Panc1 (cell line): ENCODE measurements around the gene AEBP1. TPM values are rescaled to one million over a fixed set of nuclear protein-coding genes. Genes with fewer than 3 reads are reported as not detected.

Experiments
- ATAC-seq: fragments of 200-7000 bp; cut with Tn5 transposase; 2 replicates; pipeline ENCODE4 v1.9.1; 2020; ENCODE audit warnings: mild to moderate bottlenecking, moderate library complexity
- BruUV-seq: library from RNA; stranded (reverse); fragments of 400-500 nt; replicated peaks from 2 replicates; lab custom pipeline; 2021; lab: Mats Ljungman, UMichigan
- CTCF ChIA-PET: fragments of 300-600 bp; sonication (Branson Sonifier 250); formaldehyde crosslinking; loops from one replicate; lab custom pipeline; 2022; ENCODE audit warnings: antibody characterized with exemption; lab: Charles Lee
- POLR2A ChIA-PET: fragments of 300-600 bp; sonication (Branson Sonifier 250); formaldehyde crosslinking; loops from one replicate; lab custom pipeline; 2022; ENCODE audit warnings: antibody characterized with exemption; lab: Charles Lee
- DNase-seq: peaks from one replicate; pipeline ENCODE4 v3.0.0-alpha.2; 2010; ENCODE audit warnings: low read depth, low spot score
- H3K27ac ChIP-seq: 2 replicates; pipeline ENCODE4 v1.5.1; 2011; ENCODE audit warnings: mild to moderate bottlenecking, low read length, inconsistent platforms
- H3K27me3 ChIP-seq: fragments of 200-500 bp; sonication (Bioruptor generic); 2 replicates; pipeline ENCODE4 v1.6.0; 2014; ENCODE audit warnings: low read length, inconsistent platforms; ENCODE audit not compliant: control insufficient read depth, insufficient read depth
- H3K36me3 ChIP-seq: fragments of 200-500 bp; sonication (Bioruptor generic); 2 replicates; pipeline ENCODE4 v1.5.1; 2014; ENCODE audit warnings: inconsistent platforms, mild to moderate bottlenecking, low read length, moderate library complexity; ENCODE audit not compliant: control insufficient read depth, insufficient read depth
- H3K4me1 ChIP-seq: 2 replicates; pipeline ENCODE4 v1.5.1; 2011; ENCODE audit warnings: inconsistent platforms, mild to moderate bottlenecking, low read length, moderate library complexity; ENCODE audit not compliant: control insufficient read depth, insufficient read depth
- H3K4me3 ChIP-seq, 2 experiments: 2 replicates each; pipeline ENCODE4 v1.5.1; 2011 to 2012; ENCODE audit warnings: low read depth in 2 of 2, low read length in 2 of 2, mild to moderate bottlenecking in 2 of 2, inconsistent platforms in 1 of 2, moderate library complexity in 1 of 2
- H3K9me3 ChIP-seq: fragments of 200-500 bp; sonication (Bioruptor generic); 2 replicates; pipeline ENCODE4 v1.5.1; 2014; ENCODE audit warnings: low read depth, mild to moderate bottlenecking, inconsistent platforms, low read length, moderate library complexity; ENCODE audit not compliant: control insufficient read depth, insufficient read depth
- POLR2AphosphoS5 ChIP-seq: IDR thresholded peaks from 2 replicates; pipeline ENCODE4 v1.6.1; 2012; ENCODE audit warnings: mild to moderate bottlenecking, low read depth, low read length, moderate library complexity
- SIN3A ChIP-seq: IDR thresholded peaks from 2 replicates; pipeline ENCODE4 v1.6.1; 2012; ENCODE audit warnings: low read depth, mild to moderate bottlenecking, low read length, moderate library complexity, borderline replicate concordance; ENCODE audit not compliant: insufficient read depth
- TCF7L2 ChIP-seq: IDR thresholded peaks from 2 replicates; pipeline ENCODE4 v1.6.1; 2011; ENCODE audit warnings: mild to moderate bottlenecking, low read depth, low read length, inconsistent platforms
- in situ Hi-C: cut with HindIII; loops from 2 replicates; pipeline ENCODE4 v1.10.0; 2016; ENCODE audit warnings: low sequenced_read_pairs, low pct_unique_long_range_greater_than_20kb
- intact Hi-C: fragments of 100-400 bp; cut with micrococcal nuclease; formaldehyde crosslinking; loops from one replicate; pipeline ENCODE4 v1.10.0; 2022; ENCODE audit not compliant: unreplicated experiment
- total RNA-seq: library from RNA; stranded (reverse); gene quantifications from one replicate; pipeline ENCODE4 v1.2.1, GENCODE V29; 2021; ENCODE audit not compliant: unreplicated experiment
- TF ChIP-seq, protein P1 (sequence below), 2 experiments: IDR thresholded peaks; 2 replicates each; pipeline ENCODE4 v1.6.1; 2011 to 2012; ENCODE audit warnings: low read depth in 2 of 2, control low read depth in 1 of 2, low read length in 1 of 2, mild to moderate bottlenecking in 1 of 2, moderate library complexity in 1 of 2; ENCODE audit not compliant: insufficient read depth in 1 of 2
- TF ChIP-seq, protein P2 (sequence below): fragments of 450-650 bp; IDR thresholded peaks from 2 replicates; pipeline ENCODE4 v1.5.1; 2017; ENCODE audit warnings: mild to moderate bottlenecking

The AEBP1 gene
- total RNA-seq, 1 experiment from 2014 or later: 0.62 TPM

DNA sequence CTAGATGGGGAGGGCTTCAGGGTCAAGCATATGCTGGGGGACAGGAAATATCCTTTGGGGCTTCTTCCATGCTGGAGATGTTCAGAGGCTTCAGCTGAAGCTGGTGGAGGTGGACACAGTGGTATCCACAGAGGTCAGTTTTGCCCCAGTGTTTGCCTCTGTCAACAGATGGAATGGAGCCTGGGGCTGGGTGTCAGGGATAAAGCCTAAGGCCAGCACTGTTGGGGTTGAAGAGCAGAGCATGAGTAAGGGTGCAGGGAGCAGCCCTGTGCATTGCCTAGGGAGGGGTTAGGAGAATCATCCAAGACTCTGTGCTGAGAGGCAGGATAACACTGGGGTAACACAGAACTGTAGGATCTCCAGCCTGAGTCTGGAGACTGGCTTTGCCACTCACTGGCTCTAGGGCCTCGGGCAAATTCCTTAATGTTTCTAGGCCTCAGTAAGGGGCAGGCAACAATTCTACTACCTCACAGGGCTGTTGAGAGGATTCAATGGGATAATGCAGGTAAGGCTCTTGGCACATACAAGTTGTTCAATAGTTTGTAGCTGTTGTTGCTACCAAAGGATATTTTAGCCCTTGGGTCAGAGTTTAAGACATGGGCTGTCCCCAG, 58.7 kb downstream of the AEBP1 start:
- no peak overlapping the region for H3K4me3 ChIP-seq
- H3K9me3 ChIP-seq: no peaks in the 10 kb centered on the region
- ATAC-seq (no peak), DNase-seq (no peak)
- intact Hi-C loops (no loop called here), in situ Hi-C loops (no loop called here)
- H3K4me1 ChIP-seq: no peaks in the 10 kb centered on the region
- POLR2A ChIA-PET: no interaction called here
- no TSS peak for BruUV-seq
- no peak overlapping the region for H3K27ac ChIP-seq
- H3K36me3 ChIP-seq: no peaks in the 10 kb centered on the region
- no peaks in the 10 kb centered on the region for H3K27me3 ChIP-seq
- TF ChIP-seq, protein P1, sequence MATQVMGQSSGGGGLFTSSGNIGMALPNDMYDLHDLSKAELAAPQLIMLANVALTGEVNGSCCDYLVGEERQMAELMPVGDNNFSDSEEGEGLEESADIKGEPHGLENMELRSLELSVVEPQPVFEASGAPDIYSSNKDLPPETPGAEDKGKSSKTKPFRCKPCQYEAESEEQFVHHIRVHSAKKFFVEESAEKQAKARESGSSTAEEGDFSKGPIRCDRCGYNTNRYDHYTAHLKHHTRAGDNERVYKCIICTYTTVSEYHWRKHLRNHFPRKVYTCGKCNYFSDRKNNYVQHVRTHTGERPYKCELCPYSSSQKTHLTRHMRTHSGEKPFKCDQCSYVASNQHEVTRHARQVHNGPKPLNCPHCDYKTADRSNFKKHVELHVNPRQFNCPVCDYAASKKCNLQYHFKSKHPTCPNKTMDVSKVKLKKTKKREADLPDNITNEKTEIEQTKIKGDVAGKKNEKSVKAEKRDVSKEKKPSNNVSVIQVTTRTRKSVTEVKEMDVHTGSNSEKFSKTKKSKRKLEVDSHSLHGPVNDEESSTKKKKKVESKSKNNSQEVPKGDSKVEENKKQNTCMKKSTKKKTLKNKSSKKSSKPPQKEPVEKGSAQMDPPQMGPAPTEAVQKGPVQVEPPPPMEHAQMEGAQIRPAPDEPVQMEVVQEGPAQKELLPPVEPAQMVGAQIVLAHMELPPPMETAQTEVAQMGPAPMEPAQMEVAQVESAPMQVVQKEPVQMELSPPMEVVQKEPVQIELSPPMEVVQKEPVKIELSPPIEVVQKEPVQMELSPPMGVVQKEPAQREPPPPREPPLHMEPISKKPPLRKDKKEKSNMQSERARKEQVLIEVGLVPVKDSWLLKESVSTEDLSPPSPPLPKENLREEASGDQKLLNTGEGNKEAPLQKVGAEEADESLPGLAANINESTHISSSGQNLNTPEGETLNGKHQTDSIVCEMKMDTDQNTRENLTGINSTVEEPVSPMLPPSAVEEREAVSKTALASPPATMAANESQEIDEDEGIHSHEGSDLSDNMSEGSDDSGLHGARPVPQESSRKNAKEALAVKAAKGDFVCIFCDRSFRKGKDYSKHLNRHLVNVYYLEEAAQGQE (IDR thresholded peaks at IDR 0.05; ENCODE audit: insufficient read depth in 1 of 2, low read depth in 2 of 2, low read length in 1 of 2): no peak
- TF ChIP-seq TCF7L2 (no peak), SIN3A (no peak), POLR2AphosphoS5 (no peak)
- TF ChIP-seq, protein P2, sequence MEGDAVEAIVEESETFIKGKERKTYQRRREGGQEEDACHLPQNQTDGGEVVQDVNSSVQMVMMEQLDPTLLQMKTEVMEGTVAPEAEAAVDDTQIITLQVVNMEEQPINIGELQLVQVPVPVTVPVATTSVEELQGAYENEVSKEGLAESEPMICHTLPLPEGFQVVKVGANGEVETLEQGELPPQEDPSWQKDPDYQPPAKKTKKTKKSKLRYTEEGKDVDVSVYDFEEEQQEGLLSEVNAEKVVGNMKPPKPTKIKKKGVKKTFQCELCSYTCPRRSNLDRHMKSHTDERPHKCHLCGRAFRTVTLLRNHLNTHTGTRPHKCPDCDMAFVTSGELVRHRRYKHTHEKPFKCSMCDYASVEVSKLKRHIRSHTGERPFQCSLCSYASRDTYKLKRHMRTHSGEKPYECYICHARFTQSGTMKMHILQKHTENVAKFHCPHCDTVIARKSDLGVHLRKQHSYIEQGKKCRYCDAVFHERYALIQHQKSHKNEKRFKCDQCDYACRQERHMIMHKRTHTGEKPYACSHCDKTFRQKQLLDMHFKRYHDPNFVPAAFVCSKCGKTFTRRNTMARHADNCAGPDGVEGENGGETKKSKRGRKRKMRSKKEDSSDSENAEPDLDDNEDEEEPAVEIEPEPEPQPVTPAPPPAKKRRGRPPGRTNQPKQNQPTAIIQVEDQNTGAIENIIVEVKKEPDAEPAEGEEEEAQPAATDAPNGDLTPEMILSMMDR: no peak
- CTCF ChIA-PET: no interaction called here

DNA sequence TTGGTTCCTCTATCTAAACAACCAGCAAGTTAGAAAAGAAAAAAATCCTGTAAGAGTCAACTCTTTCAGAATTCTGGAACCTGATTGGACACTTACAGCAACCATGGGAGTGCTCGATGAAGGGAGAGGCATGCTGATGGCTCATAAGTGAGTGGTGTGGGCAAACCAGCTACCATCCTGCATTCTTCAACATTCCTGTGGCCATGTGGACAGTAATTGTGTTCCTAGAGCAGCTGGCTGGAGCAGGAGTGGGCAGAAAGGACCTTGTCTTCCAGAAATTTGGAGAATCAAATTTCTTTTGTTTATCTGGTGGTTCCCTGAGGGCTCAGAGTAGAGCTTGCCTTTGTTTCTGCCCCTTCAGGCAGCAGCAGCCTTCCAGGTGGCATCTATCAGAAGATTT, 59.4 kb downstream of the AEBP1 start:
- H3K9me3 ChIP-seq: no peaks in the 10 kb centered on the region
- H3K36me3 ChIP-seq: no peaks in the 10 kb centered on the region
- in situ Hi-C loops (no loop called here), intact Hi-C loops (no loop called here)
- no peaks in the 10 kb centered on the region for H3K4me1 ChIP-seq
- no peak for DNase-seq
- BruUV-seq: no TSS peak
- POLR2A ChIA-PET: no interaction called here
- no peak for ATAC-seq
- H3K27me3 ChIP-seq: no peaks in the 10 kb centered on the region
- H3K27ac ChIP-seq: no peak overlapping the region
- CTCF ChIA-PET: no interaction called here
- TF ChIP-seq SIN3A (no peak), TCF7L2 (no peak), POLR2AphosphoS5 (no peak)
- TF ChIP-seq, protein P2: no peak
- TF ChIP-seq, protein P1 (IDR thresholded peaks at IDR 0.05; ENCODE audit: insufficient read depth in 1 of 2, low read depth in 2 of 2, low read length in 1 of 2): no peak
- H3K4me3 ChIP-seq: no peak overlapping the region
